GM10248 (cell line): ENCODE results near the gene PTPA.
"Not testable (repeated sequence)": the region's sequence is repeated elsewhere in the genome, so short reads cannot be mapped to it uniquely, and the experiment has no call there.

Experiments used
- CTCF ChIA-PET: fragments of 300-600 bp; sonication (Branson Sonifier 250); formaldehyde crosslinking; extraction: SDS; loops from one replicate; lab custom pipeline; 2021; ENCODE audit warnings: antibody characterized with exemption; lab: Yijun Ruan, JAX
- POLR2A ChIA-PET: fragments of 350-650 bp; sonication (Branson Sonifier 250); formaldehyde crosslinking; extraction: SDS; loops from one replicate; lab custom pipeline; 2020; ENCODE audit warnings: antibody characterized with exemption; lab: Yijun Ruan, JAX
- DNase-seq: peaks from one replicate; pipeline ENCODE4 v3.0.0; 2012; ENCODE audit errors: extremely low spot score
- CTCF ChIP-seq: IDR thresholded peaks from 2 replicates; pipeline ENCODE4 v1.5.1; 2012; ENCODE audit warnings: mild to moderate bottlenecking, low read depth; ENCODE audit errors: extremely low read depth, missing control alignments, control extremely low read depth

Gene PTPA

GRCh38 chr9:129113645-129114304 is 2.6 kb downstream of the PTPA start:
- no peak for DNase-seq
- ChIA-PET CTCF (interaction anchor here (1.5 to 5.8 kb wide), 6 partner anchors 9 to 510 kb away, joined by 5 to 38 read pairs (median 10); no protein-coding TSS in a partner anchor), POLR2A (no interaction called here)
- TF ChIP-seq CTCF = no peak

GRCh38 chr9:129118799-129119198 is 7.6 kb downstream of the PTPA start:
- TF ChIP-seq CTCF = no peak
- ChIA-PET CTCF (interaction anchor here (5.8 kb wide), 1 partner anchor 12 kb away, joined by 44 read pairs; no protein-coding TSS in a partner anchor), POLR2A (interaction anchor here (0.5 to 0.6 kb wide), 2 partner anchors 395 to 565 kb away, joined by 3 to 4 read pairs; partner anchors contain the start of gene ZDHHC12)
- no peak for DNase-seq

- ChIA-PET POLR2A (no interaction called here), CTCF (interaction anchor here (1.1 to 5.8 kb wide), 5 partner anchors 9 to 490 kb away, joined by 3 to 44 read pairs (median 6); no protein-coding TSS in a partner anchor)
- TF ChIP-seq CTCF = no peak
- DNase-seq = no peak
Observed at GRCh38 chr9:129121483-129121882, 10.3 kb downstream of the PTPA start.

- no peak for TF ChIP-seq CTCF
- DNase-seq = no peak
- CTCF ChIA-PET = interaction anchor here (1.1 to 5.8 kb wide), 6 partner anchors 9 to 489 kb away, joined by 3 to 44 read pairs (median 8); no protein-coding TSS in a partner anchor
- POLR2A ChIA-PET = no interaction called here
Observed at GRCh38 chr9:129122133-129122532, 10.9 kb downstream of the PTPA start.

GRCh38 chr9:129122976-129123375 is 11.8 kb downstream of the PTPA start:
- DNase-seq, POLR2A ChIA-PET: not testable (repeated sequence)
- CTCF ChIA-PET = interaction anchor here (1.3 to 5.8 kb wide), 5 partner anchors 8 to 488 kb away, joined by 6 to 44 read pairs (median 8); no protein-coding TSS in a partner anchor

GRCh38 chr9:129124506-129125069 is 13.4 kb downstream of the PTPA start:
- CTCF ChIA-PET = interaction anchor here (1.1 to 26.3 kb wide), 9 partner anchors 9 to 500 kb away, joined by 4 to 680 read pairs (median 6); partner anchors contain the start of gene IER5L
- no peak for DNase-seq
- no peak for TF ChIP-seq CTCF
- POLR2A ChIA-PET = no interaction called here

- CTCF ChIA-PET = interaction anchor here (0.8 to 26.3 kb wide), 14 partner anchors 8 to 499 kb away, joined by 3 to 680 read pairs (median 5); partner anchors contain the start of genes IER5L and SH3GLB2
- no peak for TF ChIP-seq CTCF
- POLR2A ChIA-PET = no interaction called here
- no peak for DNase-seq
Observed at GRCh38 chr9:129125478-129125877, 14.3 kb downstream of the PTPA start.
